GM23338 (cell line): ENCODE measurements around the gene NCBP1.

Experiments used
- EZH2 ChIP-seq: fragments of 200-600 bp; sonication (generic); IDR thresholded peaks from one replicate; pipeline ENCODE4 v1.8.0; 2017; ENCODE audit warnings: antibody characterized with exemption, mild to moderate bottlenecking, low read depth; ENCODE audit not compliant: unreplicated experiment
- POLR2AphosphoS5 ChIP-seq: IDR thresholded peaks from 2 replicates; pipeline ENCODE4 v1.6.1; 2016; ENCODE audit warnings: antibody characterized with exemption, low read depth
- TF ChIP-seq, protein P1 (sequence below), 2 experiments: fragments of 200-600 bp in 1 of 2; sonication (generic) in 1 of 2; conservative IDR thresholded peaks; 2 replicates each; pipeline versions ENCODE4 v1.5.1 to v1.6.1; 2016 to 2017; ENCODE audit warnings: antibody characterized with exemption in 2 of 2, low read depth in 2 of 2, mild to moderate bottlenecking in 2 of 2, moderate library complexity in 1 of 2

DNA sequence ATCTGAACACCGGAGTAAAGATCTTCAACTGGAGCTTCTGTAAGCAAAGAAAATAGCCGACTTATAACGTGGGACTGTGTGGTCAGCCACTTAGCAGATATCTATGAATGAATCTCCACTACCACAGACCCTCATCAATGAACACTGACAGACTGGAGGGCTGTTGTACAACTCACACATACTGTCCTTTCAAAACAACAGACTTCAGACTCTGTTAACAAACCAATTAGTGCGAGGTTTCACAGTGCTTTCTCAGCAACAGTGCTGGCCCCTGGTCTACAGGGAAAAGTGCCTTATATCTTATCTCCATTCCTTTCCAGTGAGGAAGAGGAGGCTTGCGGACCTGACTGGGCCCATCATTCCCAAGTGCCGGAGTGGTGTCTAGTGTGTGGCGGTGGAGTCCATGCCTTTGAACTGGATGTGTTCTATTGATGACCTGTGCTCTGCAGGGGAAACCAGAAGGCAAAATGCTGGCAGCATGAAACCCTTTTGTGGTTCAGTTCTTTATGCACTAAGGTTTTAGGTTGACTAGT is 34.2 kb upstream of the NCBP1 start:
- TF ChIP-seq POLR2AphosphoS5 (no peak), EZH2 (no peak)
- TF ChIP-seq, protein P1, sequence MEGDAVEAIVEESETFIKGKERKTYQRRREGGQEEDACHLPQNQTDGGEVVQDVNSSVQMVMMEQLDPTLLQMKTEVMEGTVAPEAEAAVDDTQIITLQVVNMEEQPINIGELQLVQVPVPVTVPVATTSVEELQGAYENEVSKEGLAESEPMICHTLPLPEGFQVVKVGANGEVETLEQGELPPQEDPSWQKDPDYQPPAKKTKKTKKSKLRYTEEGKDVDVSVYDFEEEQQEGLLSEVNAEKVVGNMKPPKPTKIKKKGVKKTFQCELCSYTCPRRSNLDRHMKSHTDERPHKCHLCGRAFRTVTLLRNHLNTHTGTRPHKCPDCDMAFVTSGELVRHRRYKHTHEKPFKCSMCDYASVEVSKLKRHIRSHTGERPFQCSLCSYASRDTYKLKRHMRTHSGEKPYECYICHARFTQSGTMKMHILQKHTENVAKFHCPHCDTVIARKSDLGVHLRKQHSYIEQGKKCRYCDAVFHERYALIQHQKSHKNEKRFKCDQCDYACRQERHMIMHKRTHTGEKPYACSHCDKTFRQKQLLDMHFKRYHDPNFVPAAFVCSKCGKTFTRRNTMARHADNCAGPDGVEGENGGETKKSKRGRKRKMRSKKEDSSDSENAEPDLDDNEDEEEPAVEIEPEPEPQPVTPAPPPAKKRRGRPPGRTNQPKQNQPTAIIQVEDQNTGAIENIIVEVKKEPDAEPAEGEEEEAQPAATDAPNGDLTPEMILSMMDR (conservative IDR thresholded peaks at IDR 0.05; ENCODE audit: low read depth in 2 of 2), result no peak
